Ishikawa (cell line): ENCODE data around the gene PPP1R12A.

Experiments
- CEBPB ChIP-seq: IDR thresholded peaks from 2 replicates; pipeline ENCODE4 v1.6.1; 2012
- EGR1 ChIP-seq: IDR thresholded peaks from 2 replicates; pipeline ENCODE4 v1.6.1; 2012
- EP300 ChIP-seq: IDR thresholded peaks from 2 replicates; pipeline ENCODE4 v1.6.1; 2012; ENCODE audit warnings: borderline replicate concordance
- NFIC ChIP-seq: IDR thresholded peaks from 2 replicates; pipeline ENCODE4 v1.6.1; 2012
- RAD21 ChIP-seq: IDR thresholded peaks from 2 replicates; pipeline ENCODE4 v1.6.1; 2012; ENCODE audit warnings: low read depth
- TAF1 ChIP-seq: IDR thresholded peaks from 2 replicates; pipeline ENCODE4 v1.6.1; 2012; ENCODE audit warnings: low read depth, mild to moderate bottlenecking
- TCF12 ChIP-seq: IDR thresholded peaks from 2 replicates; pipeline ENCODE4 v1.6.1; 2012; ENCODE audit warnings: low read depth
- TF ChIP-seq, protein P1 (sequence below): IDR thresholded peaks from 2 replicates; pipeline ENCODE4 v1.6.1; 2012
- TF ChIP-seq, protein P2 (sequence below): IDR thresholded peaks from 2 replicates; pipeline ENCODE4 v1.6.1; 2012; ENCODE audit warnings: low read depth, mild to moderate bottlenecking

DNA sequence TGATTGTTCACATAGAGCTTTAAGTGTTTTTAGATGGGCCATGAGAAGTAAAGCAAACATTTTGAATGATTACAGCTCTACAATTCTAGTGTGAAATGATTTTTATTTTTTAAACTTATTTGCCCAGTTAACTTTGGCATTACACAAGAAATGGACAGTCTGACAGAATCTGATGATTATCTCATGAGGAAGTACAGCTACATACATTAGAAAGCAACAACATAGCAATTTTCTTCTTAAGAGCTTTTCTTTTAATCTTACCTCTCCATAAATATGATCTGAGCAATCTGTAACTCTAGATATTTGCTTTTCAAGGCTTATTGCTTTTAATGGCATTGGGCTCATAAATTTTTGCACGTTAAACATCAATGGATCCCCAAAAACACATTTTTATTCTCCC lies 26.5 kb upstream of the PPP1R12A start:
- TF ChIP-seq, protein P1, sequence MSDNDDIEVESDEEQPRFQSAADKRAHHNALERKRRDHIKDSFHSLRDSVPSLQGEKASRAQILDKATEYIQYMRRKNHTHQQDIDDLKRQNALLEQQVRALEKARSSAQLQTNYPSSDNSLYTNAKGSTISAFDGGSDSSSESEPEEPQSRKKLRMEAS, result no peak
- TF ChIP-seq, protein P2, sequence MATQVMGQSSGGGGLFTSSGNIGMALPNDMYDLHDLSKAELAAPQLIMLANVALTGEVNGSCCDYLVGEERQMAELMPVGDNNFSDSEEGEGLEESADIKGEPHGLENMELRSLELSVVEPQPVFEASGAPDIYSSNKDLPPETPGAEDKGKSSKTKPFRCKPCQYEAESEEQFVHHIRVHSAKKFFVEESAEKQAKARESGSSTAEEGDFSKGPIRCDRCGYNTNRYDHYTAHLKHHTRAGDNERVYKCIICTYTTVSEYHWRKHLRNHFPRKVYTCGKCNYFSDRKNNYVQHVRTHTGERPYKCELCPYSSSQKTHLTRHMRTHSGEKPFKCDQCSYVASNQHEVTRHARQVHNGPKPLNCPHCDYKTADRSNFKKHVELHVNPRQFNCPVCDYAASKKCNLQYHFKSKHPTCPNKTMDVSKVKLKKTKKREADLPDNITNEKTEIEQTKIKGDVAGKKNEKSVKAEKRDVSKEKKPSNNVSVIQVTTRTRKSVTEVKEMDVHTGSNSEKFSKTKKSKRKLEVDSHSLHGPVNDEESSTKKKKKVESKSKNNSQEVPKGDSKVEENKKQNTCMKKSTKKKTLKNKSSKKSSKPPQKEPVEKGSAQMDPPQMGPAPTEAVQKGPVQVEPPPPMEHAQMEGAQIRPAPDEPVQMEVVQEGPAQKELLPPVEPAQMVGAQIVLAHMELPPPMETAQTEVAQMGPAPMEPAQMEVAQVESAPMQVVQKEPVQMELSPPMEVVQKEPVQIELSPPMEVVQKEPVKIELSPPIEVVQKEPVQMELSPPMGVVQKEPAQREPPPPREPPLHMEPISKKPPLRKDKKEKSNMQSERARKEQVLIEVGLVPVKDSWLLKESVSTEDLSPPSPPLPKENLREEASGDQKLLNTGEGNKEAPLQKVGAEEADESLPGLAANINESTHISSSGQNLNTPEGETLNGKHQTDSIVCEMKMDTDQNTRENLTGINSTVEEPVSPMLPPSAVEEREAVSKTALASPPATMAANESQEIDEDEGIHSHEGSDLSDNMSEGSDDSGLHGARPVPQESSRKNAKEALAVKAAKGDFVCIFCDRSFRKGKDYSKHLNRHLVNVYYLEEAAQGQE, result no peak
- TF ChIP-seq TAF1, result no peak
- no peak for TF ChIP-seq CEBPB
- no peak for TF ChIP-seq RAD21
- TF ChIP-seq EP300, result no peak
- TF ChIP-seq NFIC, result no peak
- no peak for TF ChIP-seq EGR1
- TF ChIP-seq TCF12, result no peak
